DOHH2 (cell line): ENCODE results near the gene HOXD8.

Source experiments
- H3F3A ChIP-seq: fragments of 200-600 bp; sonication (generic), shearing (Covaris generic); 2 replicates; pipeline ENCODE4 v1.6.0; 2016; ENCODE audit warnings: antibody characterized with exemption, mild to moderate bottlenecking; ENCODE audit not compliant: control insufficient read depth, insufficient read depth
- H3K27ac ChIP-seq: fragments of 200-600 bp; sonication (generic); 2 replicates; pipeline ENCODE4 v1.5.1; 2014; ENCODE audit warnings: low read depth, mild to moderate bottlenecking, low read length, moderate library complexity
- H3K27me3 ChIP-seq: fragments of 200-600 bp; sonication (generic); 2 replicates; pipeline ENCODE4 v1.6.1; 2014; ENCODE audit warnings: mild to moderate bottlenecking, low read length, mixed read lengths; ENCODE audit not compliant: control insufficient read depth
- H3K36me3 ChIP-seq: fragments of 200-600 bp; sonication (generic); 2 replicates; pipeline ENCODE4 v1.6.1; 2014; ENCODE audit warnings: mild to moderate bottlenecking, low read length, moderate library complexity, mixed read lengths; ENCODE audit not compliant: control insufficient read depth
- H3K4me1 ChIP-seq: fragments of 200-600 bp; sonication (generic); 2 replicates; pipeline ENCODE4 v1.6.1; 2014; ENCODE audit warnings: mild to moderate bottlenecking, low read length, mixed read lengths; ENCODE audit not compliant: control insufficient read depth
- H3K4me2 ChIP-seq: fragments of 200-600 bp; sonication (generic); 2 replicates; pipeline ENCODE4 v1.6.0; 2014; ENCODE audit warnings: mild to moderate bottlenecking, low read length, moderate library complexity
- H3K4me3 ChIP-seq: fragments of 200-600 bp; sonication (generic); 2 replicates; pipeline ENCODE4 v1.5.1; 2014; ENCODE audit warnings: mild to moderate bottlenecking, low read length, mixed read lengths
- H3K79me2 ChIP-seq: fragments of 200-600 bp; sonication (generic); 2 replicates; pipeline ENCODE4 v1.6.1; 2014; ENCODE audit warnings: mild to moderate bottlenecking, low read length, mixed read lengths; ENCODE audit not compliant: control insufficient read depth
- H3K9me2 ChIP-seq: fragments of 200-600 bp; sonication (generic); replicated peaks from 2 replicates; pipeline ENCODE4 v1.6.1; 2014; ENCODE audit warnings: mild to moderate bottlenecking, low read length, mixed read lengths; ENCODE audit not compliant: control insufficient read depth
- H3K9me3 ChIP-seq: fragments of 200-600 bp; sonication (generic); 2 replicates; pipeline ENCODE4 v1.6.1; 2014; ENCODE audit warnings: antibody characterized with exemption, low read length, mixed read lengths; ENCODE audit not compliant: control insufficient read depth, insufficient read depth
- H4K20me1 ChIP-seq: fragments of 200-600 bp; sonication (generic); 2 replicates; pipeline ENCODE4 v1.6.0; 2014; ENCODE audit warnings: low read depth, mild to moderate bottlenecking, antibody characterized with exemption, low read length, moderate library complexity; ENCODE audit not compliant: control insufficient read depth, insufficient read depth
- EZH2phosphoT487 ChIP-seq: fragments of 200-600 bp; sonication (generic); IDR thresholded peaks from 2 replicates; pipeline ENCODE4 v1.6.1; 2017; ENCODE audit warnings: borderline replicate concordance, mild to moderate bottlenecking, antibody characterized with exemption, low read length, moderate library complexity, mixed read lengths
- TF ChIP-seq, protein P1 (sequence below): fragments of 200-600 bp; sonication (generic); IDR thresholded peaks from one replicate; pipeline ENCODE4 v1.5.1; 2014; ENCODE audit warnings: antibody characterized with exemption, mild to moderate bottlenecking, low read depth, low read length; ENCODE audit not compliant: poor library complexity, severe bottlenecking

HOXD8 gene

DNA sequence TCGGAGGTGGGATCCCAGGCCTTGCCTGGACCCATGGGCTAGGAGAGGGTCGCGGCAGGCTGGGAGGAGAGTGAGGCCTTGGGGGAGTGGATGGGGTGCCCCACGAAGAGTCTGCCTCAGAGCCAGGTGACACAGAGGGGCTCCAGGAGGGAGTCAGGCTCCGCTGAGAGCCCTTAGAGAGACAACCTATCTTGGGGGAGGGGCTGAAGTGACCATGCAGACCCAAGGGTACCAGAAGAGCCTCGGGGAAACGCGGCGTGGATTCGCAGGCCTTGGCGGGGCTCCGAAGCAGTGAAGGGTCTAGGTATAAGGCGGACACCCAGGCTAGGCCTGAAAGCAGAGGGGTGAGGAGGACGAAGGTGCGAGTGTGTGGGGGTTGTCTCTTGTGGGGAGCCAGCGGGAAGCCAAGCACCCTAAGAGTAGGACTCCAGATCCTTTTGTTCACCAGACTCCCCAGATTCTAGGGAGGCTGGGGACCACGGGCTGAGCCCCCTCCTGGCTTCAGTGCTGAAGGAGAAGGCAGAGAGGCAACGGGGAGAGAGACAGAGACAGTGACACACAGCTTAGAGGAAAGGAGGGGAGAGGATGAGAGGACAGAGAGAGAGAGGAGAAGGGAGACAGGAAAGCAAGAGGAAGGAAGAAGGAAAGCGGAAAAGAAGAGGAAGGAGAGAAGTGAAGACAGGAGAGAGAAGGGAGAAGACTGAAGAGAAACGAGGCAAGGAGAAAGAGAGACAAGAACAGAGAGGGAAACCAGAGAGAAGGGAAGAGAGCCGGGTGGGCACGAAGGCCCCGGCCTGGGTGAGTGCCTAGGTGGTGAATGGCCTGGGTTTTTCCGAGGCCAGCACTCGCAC lies 23.6 kb upstream of the HOXD8 start:
- Histone ChIP-seq H3K27me3 (no peaks in the 10 kb centered on the region), H4K20me1 (no peaks in the 10 kb centered on the region), H3K36me3 (no peaks in the 10 kb centered on the region), H3K4me3 (no peak overlapping the region), H3K79me2 (no peaks in the 10 kb centered on the region), H3K9me2 (no peaks in the 10 kb centered on the region), H3K4me1 (no peaks in the 10 kb centered on the region), H3K9me3 (no peaks in the 10 kb centered on the region), H3F3A (no peaks in the 10 kb centered on the region), H3K4me2 (no peak overlapping the region), H3K27ac (no peak overlapping the region)
- no peak for TF ChIP-seq EZH2phosphoT487
- TF ChIP-seq, protein P1, sequence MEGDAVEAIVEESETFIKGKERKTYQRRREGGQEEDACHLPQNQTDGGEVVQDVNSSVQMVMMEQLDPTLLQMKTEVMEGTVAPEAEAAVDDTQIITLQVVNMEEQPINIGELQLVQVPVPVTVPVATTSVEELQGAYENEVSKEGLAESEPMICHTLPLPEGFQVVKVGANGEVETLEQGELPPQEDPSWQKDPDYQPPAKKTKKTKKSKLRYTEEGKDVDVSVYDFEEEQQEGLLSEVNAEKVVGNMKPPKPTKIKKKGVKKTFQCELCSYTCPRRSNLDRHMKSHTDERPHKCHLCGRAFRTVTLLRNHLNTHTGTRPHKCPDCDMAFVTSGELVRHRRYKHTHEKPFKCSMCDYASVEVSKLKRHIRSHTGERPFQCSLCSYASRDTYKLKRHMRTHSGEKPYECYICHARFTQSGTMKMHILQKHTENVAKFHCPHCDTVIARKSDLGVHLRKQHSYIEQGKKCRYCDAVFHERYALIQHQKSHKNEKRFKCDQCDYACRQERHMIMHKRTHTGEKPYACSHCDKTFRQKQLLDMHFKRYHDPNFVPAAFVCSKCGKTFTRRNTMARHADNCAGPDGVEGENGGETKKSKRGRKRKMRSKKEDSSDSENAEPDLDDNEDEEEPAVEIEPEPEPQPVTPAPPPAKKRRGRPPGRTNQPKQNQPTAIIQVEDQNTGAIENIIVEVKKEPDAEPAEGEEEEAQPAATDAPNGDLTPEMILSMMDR: no peak

DNA sequence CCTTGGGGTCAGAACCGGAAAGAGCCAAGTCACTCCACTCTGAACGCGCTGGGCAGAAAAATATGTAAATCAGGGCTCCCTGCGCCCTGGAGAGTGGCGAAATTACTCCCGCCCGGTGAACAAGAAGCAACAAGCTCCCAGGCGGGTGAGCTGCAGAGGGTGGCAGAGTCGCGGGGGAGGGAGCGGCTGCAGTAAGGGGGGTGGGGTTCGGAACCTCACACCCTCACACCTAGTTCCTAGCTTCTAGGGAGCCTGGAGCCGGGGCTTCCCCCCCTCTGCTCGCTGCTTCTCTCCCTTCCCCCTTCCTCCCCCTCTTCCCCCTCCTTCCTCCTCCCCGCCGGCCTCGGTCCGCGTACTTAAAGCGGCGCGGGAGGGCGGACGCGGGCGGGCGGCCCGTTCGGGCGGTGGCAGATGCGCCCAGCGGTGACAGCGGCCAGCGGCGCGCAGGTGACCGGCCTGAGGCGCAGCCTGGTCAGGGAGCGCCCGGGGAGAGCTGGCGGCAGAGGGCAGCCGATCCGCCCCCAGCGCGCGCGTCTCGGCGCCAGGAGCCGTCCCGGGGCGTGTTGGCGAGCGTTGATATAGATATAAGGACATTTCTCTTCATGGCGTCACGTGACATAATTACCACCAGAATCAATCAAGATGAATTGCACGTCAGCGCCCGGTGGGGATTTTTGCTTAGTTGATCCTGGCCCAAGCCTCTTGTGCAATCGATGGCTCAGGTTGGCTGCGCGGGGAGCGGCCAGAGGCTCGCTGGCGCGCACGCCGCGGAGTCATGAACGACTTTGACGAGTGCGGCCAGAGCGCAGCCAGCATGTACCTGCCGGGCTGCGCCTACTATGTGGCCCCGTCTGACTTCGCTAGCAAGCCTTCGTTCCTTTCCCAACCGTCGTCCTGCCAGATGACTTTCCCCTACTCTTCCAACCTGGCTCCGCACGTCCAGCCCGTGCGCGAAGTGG lies 22.6 kb upstream of the HOXD8 start, which contains the start of gene HOXD11:
Gene HOXD11, plus strand, starts transcription at position 700 of the 959 bp plus-strand sequence. Its CDS starts 76 bp downstream, at position 776.
- Histone ChIP-seq H3K4me3 (no peak within 1 kb of the TSS), H3K9me3 (no peaks in the 10 kb centered on the region), H3K79me2 (no peaks in the 10 kb centered on the region), H3K27me3 (no peaks in the 10 kb centered on the region), H3K9me2 (no peaks in the 10 kb centered on the region), H3F3A (no peaks in the 10 kb centered on the region), H4K20me1 (no peaks in the 10 kb centered on the region), H3K4me1 (no peaks in the 10 kb centered on the region), H3K27ac (no peak within 1 kb of the TSS), H3K36me3 (no peaks in the 10 kb centered on the region), H3K4me2 (no peak within 1 kb of the TSS)
- TF ChIP-seq EZH2phosphoT487: no peak
- TF ChIP-seq, protein P1: no peak

DNA sequence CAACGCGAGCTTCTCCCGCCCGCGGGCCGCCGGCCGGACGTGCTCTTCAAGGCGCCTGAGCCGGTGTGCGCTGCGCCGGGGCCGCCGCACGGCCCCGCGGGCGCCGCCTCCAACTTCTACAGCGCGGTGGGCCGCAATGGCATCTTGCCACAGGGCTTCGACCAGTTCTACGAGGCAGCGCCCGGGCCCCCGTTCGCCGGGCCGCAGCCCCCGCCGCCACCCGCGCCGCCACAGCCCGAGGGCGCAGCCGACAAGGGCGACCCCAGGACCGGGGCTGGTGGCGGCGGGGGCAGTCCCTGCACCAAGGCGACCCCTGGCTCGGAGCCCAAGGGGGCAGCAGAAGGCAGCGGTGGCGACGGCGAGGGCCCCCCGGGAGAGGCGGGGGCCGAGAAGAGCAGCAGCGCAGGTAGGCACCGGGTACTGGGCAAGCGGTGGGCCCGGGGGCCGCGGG lies 21.7 kb upstream of the HOXD8 start:
- no peaks in the 10 kb centered on the region for H3K36me3 ChIP-seq
- no peaks in the 10 kb centered on the region for H3F3A ChIP-seq
- H3K4me1 ChIP-seq: no peaks in the 10 kb centered on the region
- H3K4me3 ChIP-seq: no peak overlapping the region
- H3K27ac ChIP-seq: no peak overlapping the region
- no peaks in the 10 kb centered on the region for H3K9me3 ChIP-seq
- no peaks in the 10 kb centered on the region for H3K9me2 ChIP-seq
- no peak for TF ChIP-seq EZH2phosphoT487
- TF ChIP-seq, protein P1: no peak
- H3K27me3 ChIP-seq: no peaks in the 10 kb centered on the region
- H3K4me2 ChIP-seq: no peak overlapping the region
- H4K20me1 ChIP-seq: no peaks in the 10 kb centered on the region
- H3K79me2 ChIP-seq: no peaks in the 10 kb centered on the region
